ENCODE results near the gene ELFN2.

ELFN2 gene

DNA sequence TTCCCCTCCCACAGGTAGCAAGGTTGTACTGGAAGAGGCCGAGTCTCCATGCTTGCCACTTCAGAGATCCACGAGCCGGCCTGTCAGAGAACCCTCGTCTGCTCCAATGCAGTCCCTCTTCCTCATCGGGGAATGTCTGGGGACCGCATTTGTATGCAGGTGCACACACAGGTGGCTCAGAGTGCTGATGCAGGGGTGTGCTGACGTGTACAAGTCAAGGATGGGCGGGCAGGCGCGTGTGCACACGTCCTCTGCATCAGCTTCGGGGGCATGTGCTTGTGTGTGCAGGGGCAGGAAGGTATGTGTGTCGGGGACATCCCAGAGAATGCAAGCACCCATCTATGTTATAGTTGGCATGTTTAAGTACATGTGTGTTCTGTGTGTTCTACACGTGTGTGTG is 49.4 kb downstream of the ELFN2 start:
- H2AFZ ChIP-seq (ENCODE audit: low read length): no peak overlapping the region
- H3K36me3 ChIP-seq (ENCODE audit: insufficient read depth, low read length): no peaks in the 10 kb centered on the region
- no peaks in the 10 kb centered on the region for H3F3A ChIP-seq (ENCODE audit: low read depth)
- no peaks in the 10 kb centered on the region for H3K27me3 ChIP-seq (ENCODE audit: insufficient read depth, low read length, poor library complexity, severe bottlenecking)
- no peak for TF ChIP-seq EZH2phosphoT487 (IDR thresholded peaks at IDR 0.05; ENCODE audit: borderline replicate concordance)
- TF ChIP-seq, protein P1, sequence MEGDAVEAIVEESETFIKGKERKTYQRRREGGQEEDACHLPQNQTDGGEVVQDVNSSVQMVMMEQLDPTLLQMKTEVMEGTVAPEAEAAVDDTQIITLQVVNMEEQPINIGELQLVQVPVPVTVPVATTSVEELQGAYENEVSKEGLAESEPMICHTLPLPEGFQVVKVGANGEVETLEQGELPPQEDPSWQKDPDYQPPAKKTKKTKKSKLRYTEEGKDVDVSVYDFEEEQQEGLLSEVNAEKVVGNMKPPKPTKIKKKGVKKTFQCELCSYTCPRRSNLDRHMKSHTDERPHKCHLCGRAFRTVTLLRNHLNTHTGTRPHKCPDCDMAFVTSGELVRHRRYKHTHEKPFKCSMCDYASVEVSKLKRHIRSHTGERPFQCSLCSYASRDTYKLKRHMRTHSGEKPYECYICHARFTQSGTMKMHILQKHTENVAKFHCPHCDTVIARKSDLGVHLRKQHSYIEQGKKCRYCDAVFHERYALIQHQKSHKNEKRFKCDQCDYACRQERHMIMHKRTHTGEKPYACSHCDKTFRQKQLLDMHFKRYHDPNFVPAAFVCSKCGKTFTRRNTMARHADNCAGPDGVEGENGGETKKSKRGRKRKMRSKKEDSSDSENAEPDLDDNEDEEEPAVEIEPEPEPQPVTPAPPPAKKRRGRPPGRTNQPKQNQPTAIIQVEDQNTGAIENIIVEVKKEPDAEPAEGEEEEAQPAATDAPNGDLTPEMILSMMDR (conservative IDR thresholded peaks at IDR 0.05; ENCODE audit: low read length): no peak
- H3K4me1 ChIP-seq (ENCODE audit: insufficient read depth, low read length, poor library complexity, severe bottlenecking): no peaks in the 10 kb centered on the region
- no peak overlapping the region for H3K4me2 ChIP-seq (ENCODE audit: low read depth, low read length, poor library complexity, severe bottlenecking)
- H3K9me2 ChIP-seq (replicated peaks; ENCODE audit: low read depth, low read length): no peaks in the 10 kb centered on the region
- H4K20me1 ChIP-seq (ENCODE audit: insufficient read depth, low read length, poor library complexity, severe bottlenecking): no peaks in the 10 kb centered on the region
- H3K4me3 ChIP-seq (ENCODE audit: low read length, poor library complexity, severe bottlenecking): no peak overlapping the region
- H3K79me2 ChIP-seq (ENCODE audit: insufficient read depth, low read length): no peaks in the 10 kb centered on the region
- no peaks in the 10 kb centered on the region for H3K9me3 ChIP-seq (ENCODE audit: insufficient read depth, low read depth, low read length)
- H3K9ac ChIP-seq (ENCODE audit: low read depth, low read length, poor library complexity, severe bottlenecking): no peak overlapping the region

DNA sequence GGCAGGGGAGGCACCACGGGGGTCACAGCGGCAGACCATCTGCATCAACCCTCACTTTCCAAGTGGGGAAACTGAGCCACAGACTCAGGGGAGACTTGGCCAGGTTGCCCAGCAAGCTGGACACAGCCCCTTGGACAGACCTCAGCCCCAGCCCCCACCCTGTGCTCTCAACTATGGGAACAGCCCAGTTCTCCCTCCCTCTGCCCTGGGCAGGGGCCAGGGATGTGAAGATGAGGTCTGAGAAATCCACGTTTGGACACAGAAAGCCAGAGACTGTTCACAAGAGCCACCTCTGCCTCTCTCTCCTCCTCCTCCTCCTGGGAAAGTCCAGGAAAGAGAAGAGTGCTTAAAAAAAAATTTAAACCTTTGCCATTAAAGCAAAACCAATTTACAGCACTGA is 50.1 kb downstream of the ELFN2 start:
- no peaks in the 10 kb centered on the region for H4K20me1 ChIP-seq (ENCODE audit: insufficient read depth, low read length, poor library complexity, severe bottlenecking)
- no peaks in the 10 kb centered on the region for H3K4me1 ChIP-seq (ENCODE audit: insufficient read depth, low read length, poor library complexity, severe bottlenecking)
- no peaks in the 10 kb centered on the region for H3K27me3 ChIP-seq (ENCODE audit: insufficient read depth, low read length, poor library complexity, severe bottlenecking)

DNA sequence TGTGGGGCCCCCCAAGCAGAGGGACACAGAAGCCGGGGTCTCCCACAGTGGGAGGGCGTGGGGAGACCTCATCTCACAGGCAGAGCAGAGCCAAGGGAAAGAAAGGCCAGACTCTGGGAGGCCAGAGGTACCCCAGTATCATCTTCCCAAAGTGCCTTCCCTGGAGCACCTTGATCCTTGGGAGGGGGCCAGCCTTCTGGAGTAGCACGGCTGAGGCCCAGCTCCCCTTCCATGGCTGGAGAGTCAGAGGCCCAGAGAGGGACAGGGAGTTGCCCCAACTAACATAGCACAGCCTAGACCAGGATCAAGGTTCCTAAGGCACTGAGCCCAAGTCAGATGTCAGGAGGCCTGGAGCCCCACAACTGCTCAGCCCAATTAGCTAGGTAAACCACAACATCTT is 50.6 kb downstream of the ELFN2 start:
- peaks cover under 1% of the 10 kb centered on the region for H3K4me1 ChIP-seq (ENCODE audit: insufficient read depth, low read length, poor library complexity, severe bottlenecking)

More for the DNA sequence above, 50.1 kb downstream of the ELFN2 start:
- H2AFZ ChIP-seq (ENCODE audit: low read length): no peak overlapping the region
- no peaks in the 10 kb centered on the region for H3K36me3 ChIP-seq (ENCODE audit: insufficient read depth, low read length)
- H3F3A ChIP-seq (ENCODE audit: low read depth): no peaks in the 10 kb centered on the region
- no peak for TF ChIP-seq EZH2phosphoT487 (IDR thresholded peaks at IDR 0.05; ENCODE audit: borderline replicate concordance)
- TF ChIP-seq, protein P1 (conservative IDR thresholded peaks at IDR 0.05; ENCODE audit: low read length): no peak
- H3K9me2 ChIP-seq (replicated peaks; ENCODE audit: low read depth, low read length): no peaks in the 10 kb centered on the region
- no peak overlapping the region for H3K4me2 ChIP-seq (ENCODE audit: low read depth, low read length, poor library complexity, severe bottlenecking)
- no peak overlapping the region for H3K4me3 ChIP-seq (ENCODE audit: low read length, poor library complexity, severe bottlenecking)
- no peaks in the 10 kb centered on the region for H3K9me3 ChIP-seq (ENCODE audit: insufficient read depth, low read depth, low read length)
- no peaks in the 10 kb centered on the region for H3K79me2 ChIP-seq (ENCODE audit: insufficient read depth, low read length)
- no peak overlapping the region for H3K9ac ChIP-seq (ENCODE audit: low read depth, low read length, poor library complexity, severe bottlenecking)

More for the DNA sequence above, 50.6 kb downstream of the ELFN2 start:
- Histone ChIP-seq H3F3A (ENCODE audit: low read depth) (no peaks in the 10 kb centered on the region), H3K9ac (ENCODE audit: low read depth, low read length, poor library complexity, severe bottlenecking) (no peak overlapping the region), H3K9me3 (ENCODE audit: insufficient read depth, low read depth, low read length) (no peaks in the 10 kb centered on the region), H3K36me3 (ENCODE audit: insufficient read depth, low read length) (no peaks in the 10 kb centered on the region), H4K20me1 (ENCODE audit: insufficient read depth, low read length, poor library complexity, severe bottlenecking) (no peaks in the 10 kb centered on the region), H3K27me3 (ENCODE audit: insufficient read depth, low read length, poor library complexity, severe bottlenecking) (no peaks in the 10 kb centered on the region), H3K4me2 (ENCODE audit: low read depth, low read length, poor library complexity, severe bottlenecking) (no peak overlapping the region), H3K9me2 (replicated peaks; ENCODE audit: low read depth, low read length) (no peaks in the 10 kb centered on the region), H3K4me3 (ENCODE audit: low read length, poor library complexity, severe bottlenecking) (no peak overlapping the region), H3K79me2 (ENCODE audit: insufficient read depth, low read length) (no peaks in the 10 kb centered on the region), H2AFZ (ENCODE audit: low read length) (no peak overlapping the region)
- no peak for TF ChIP-seq EZH2phosphoT487 (IDR thresholded peaks at IDR 0.05; ENCODE audit: borderline replicate concordance)
- TF ChIP-seq, protein P1 (conservative IDR thresholded peaks at IDR 0.05; ENCODE audit: low read length): no peak

Data from Loucy (cell line).